ENCODE measurements around the gene TFAP2B.

The TFAP2B gene

GRCh38 chr6:50832912-50833311 lies 14.2 kb downstream of the TFAP2B start:
- Histone ChIP-seq H3K4me2 (ENCODE audit: low read length) (no peak overlapping the region), H3K27ac (ENCODE audit: low read depth, low read length, poor library complexity, severe bottlenecking) (no peak overlapping the region), H2AFZ (ENCODE audit: low read length) (no peak overlapping the region), H3F3A (ENCODE audit: insufficient read depth, low read length) (no peaks in the 10 kb centered on the region), H3K4me1 (ENCODE audit: insufficient read depth, low read length, severe bottlenecking) (no peaks in the 10 kb centered on the region), H3K36me3 (ENCODE audit: insufficient read depth, low read length) (no peaks in the 10 kb centered on the region), H3K9me2 (ENCODE audit: low read depth, low read length) (no peaks in the 10 kb centered on the region), H3K27me3 (ENCODE audit: insufficient read depth, low read length) (no peaks in the 10 kb centered on the region), H3K79me2 (ENCODE audit: insufficient read depth, low read length) (no peaks in the 10 kb centered on the region), H4K20me1 (ENCODE audit: insufficient read depth, low read length) (no peaks in the 10 kb centered on the region), H3K9ac (ENCODE audit: low read length) (no peak overlapping the region), H3K4me3 (ENCODE audit: low read depth, low read length, poor library complexity, severe bottlenecking) (no peak overlapping the region), H3K9me3 (ENCODE audit: low read length) (no peaks in the 10 kb centered on the region)
- TF ChIP-seq EZH2 (IDR thresholded peaks at IDR 0.05; ENCODE audit: borderline replicate concordance, low read length) (no peak), CTCF (IDR thresholded peaks at IDR 0.05; ENCODE audit: low read length) (no peak)

GRCh38 chr6:50834929-50835410 lies 16.3 kb downstream of the TFAP2B start:
- no peaks in the 10 kb centered on the region for H3K9me2 ChIP-seq (ENCODE audit: low read depth, low read length)
- H3K4me2 ChIP-seq (ENCODE audit: low read length), result no peak overlapping the region
- no peak overlapping the region for H3K4me3 ChIP-seq (ENCODE audit: low read depth, low read length, poor library complexity, severe bottlenecking)
- no peak for TF ChIP-seq CTCF (IDR thresholded peaks at IDR 0.05; ENCODE audit: low read length)
- TF ChIP-seq EZH2 (IDR thresholded peaks at IDR 0.05; ENCODE audit: borderline replicate concordance, low read length), result no peak
- no peaks in the 10 kb centered on the region for H3K36me3 ChIP-seq (ENCODE audit: insufficient read depth, low read length)
- H3K9me3 ChIP-seq (ENCODE audit: low read length), result no peaks in the 10 kb centered on the region
- no peak overlapping the region for H2AFZ ChIP-seq (ENCODE audit: low read length)
- H3K27ac ChIP-seq (ENCODE audit: low read depth, low read length, poor library complexity, severe bottlenecking), result no peak overlapping the region
- no peaks in the 10 kb centered on the region for H3K4me1 ChIP-seq (ENCODE audit: insufficient read depth, low read length, severe bottlenecking)
- H3K27me3 ChIP-seq (ENCODE audit: insufficient read depth, low read length), result no peaks in the 10 kb centered on the region
- no peak overlapping the region for H3K9ac ChIP-seq (ENCODE audit: low read length)
- H4K20me1 ChIP-seq (ENCODE audit: insufficient read depth, low read length), result no peaks in the 10 kb centered on the region
- H3K79me2 ChIP-seq (ENCODE audit: insufficient read depth, low read length), result no peaks in the 10 kb centered on the region
- H3F3A ChIP-seq (ENCODE audit: insufficient read depth, low read length), result no peaks in the 10 kb centered on the region

- no peak overlapping the region for H3K27ac ChIP-seq (ENCODE audit: low read depth, low read length, poor library complexity, severe bottlenecking)
- H3F3A ChIP-seq (ENCODE audit: insufficient read depth, low read length), result no peaks in the 10 kb centered on the region
- no peaks in the 10 kb centered on the region for H3K9me3 ChIP-seq (ENCODE audit: low read length)
- H3K79me2 ChIP-seq (ENCODE audit: insufficient read depth, low read length), result no peaks in the 10 kb centered on the region
- TF ChIP-seq CTCF (IDR thresholded peaks at IDR 0.05; ENCODE audit: low read length) (no peak), EZH2 (IDR thresholded peaks at IDR 0.05; ENCODE audit: borderline replicate concordance, low read length) (no peak)
- H3K4me3 ChIP-seq (ENCODE audit: low read depth, low read length, poor library complexity, severe bottlenecking), result no peak overlapping the region
- H3K4me2 ChIP-seq (ENCODE audit: low read length), result no peak overlapping the region
- H3K36me3 ChIP-seq (ENCODE audit: insufficient read depth, low read length), result no peaks in the 10 kb centered on the region
- H3K9ac ChIP-seq (ENCODE audit: low read length), result no peak overlapping the region
- H2AFZ ChIP-seq (ENCODE audit: low read length), result no peak overlapping the region
- H3K9me2 ChIP-seq (ENCODE audit: low read depth, low read length), result no peaks in the 10 kb centered on the region
- no peaks in the 10 kb centered on the region for H4K20me1 ChIP-seq (ENCODE audit: insufficient read depth, low read length)
- no peaks in the 10 kb centered on the region for H3K27me3 ChIP-seq (ENCODE audit: insufficient read depth, low read length)
- H3K4me1 ChIP-seq (ENCODE audit: insufficient read depth, low read length, severe bottlenecking), result no peaks in the 10 kb centered on the region
Observed at GRCh38 chr6:50836231-50836630, 17.6 kb downstream of the TFAP2B start.

Data from OCI-LY1 (cell line).